Skin epidermis (tissue), 12 donors: ENCODE measurements around the gene PPDPF.
"Not testable (repeated sequence)": the region's sequence is repeated elsewhere in the genome, so short reads cannot be mapped to it uniquely, and the experiment has no call there.

Experiments used
- H3K27ac ChIP-seq, 21 experiments: fragments of 200-600 bp; sonication (generic) in 11 of 21; one replicate each; pipeline ENCODE4 v1.5.0; 2020; ENCODE audit warnings: mild to moderate bottlenecking in 3 of 21, inconsistent platforms in 2 of 21, moderate library complexity in 2 of 21
- H3K4me3 ChIP-seq, 7 experiments: fragments of 200-600 bp; sonication (generic) in 2 of 7; one replicate each; pipeline ENCODE4 v1.5.0; 2020; ENCODE audit warnings: inconsistent platforms in 2 of 7, mild to moderate bottlenecking in 2 of 7, moderate library complexity in 1 of 7

Gene PPDPF

GRCh38 chr20:63568170-63568981, 47.8 kb downstream of the PPDPF start:
- H3K4me3 ChIP-seq = peak overlapping the region in 5 of 7 experiments; percentile 4 to 22 (median 6)
- peak overlapping the region in 9 of 21 experiments; percentile 7 to 76 (median 29) for H3K27ac ChIP-seq

GRCh38 chr20:63568986-63569949, 48.7 kb downstream of the PPDPF start:
- peak overlapping the region in 3 of 7 experiments; percentile 4 to 22 (median 4) for H3K4me3 ChIP-seq

GRCh38 chr20:63570281-63571086, 49.9 kb downstream of the PPDPF start:
- no peak overlapping the region for H3K4me3 ChIP-seq
- H3K27ac ChIP-seq = no peak overlapping the region

More at GRCh38 chr20:63568986-63569949, 48.7 kb downstream of the PPDPF start:
- H3K27ac ChIP-seq = peak overlapping the region in 2 of 21 experiments; percentile 45 to 74

- H3K4me3 ChIP-seq, H3K27ac ChIP-seq: not testable (repeated sequence)
Measured at GRCh38 chr20:63571087-63571478, 50.5 kb downstream of the PPDPF start.
